Measurements from ENCODE around the gene NAPSA. TPM values are rescaled to one million over a fixed set of nuclear protein-coding genes. Genes with fewer than 3 reads are reported as not detected.

The NAPSA gene
- polyA plus RNA-seq, 1 donor from 2014 or later = not detected

DNA sequence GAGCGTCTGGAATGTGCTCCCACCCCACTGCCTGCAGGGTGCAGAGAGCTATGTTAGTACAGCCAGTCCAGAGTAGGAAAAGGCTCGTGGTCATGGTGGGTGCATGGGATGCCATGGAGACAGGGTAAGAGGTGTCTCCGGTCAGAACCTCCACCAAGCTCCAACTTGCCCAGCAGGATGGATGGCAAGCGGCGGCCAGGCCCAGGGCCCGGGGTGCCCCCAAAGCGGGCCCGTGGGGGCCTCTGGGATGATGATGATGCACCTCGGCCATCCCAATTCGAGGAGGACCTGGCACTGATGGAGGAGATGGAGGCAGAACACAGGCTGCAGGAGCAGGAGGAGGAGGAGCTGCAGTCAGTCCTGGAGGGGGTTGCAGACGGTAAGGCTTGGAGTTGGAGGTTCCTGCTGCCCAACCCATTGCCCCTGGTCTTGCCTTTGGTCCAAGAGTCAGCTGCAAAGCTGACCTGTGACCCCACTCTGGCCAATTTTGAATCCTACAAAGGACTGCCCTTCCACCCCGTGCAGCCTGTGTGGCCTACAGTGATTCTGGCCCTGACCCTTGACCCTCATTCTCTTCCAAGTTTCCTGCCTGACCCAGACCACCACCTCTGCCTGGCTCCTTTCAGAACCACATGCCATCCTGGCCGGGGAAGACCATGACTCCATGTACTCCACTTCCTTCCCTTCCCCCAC lies 33.4 kb upstream of the NAPSA start:
- TF ChIP-seq CTCF (IDR thresholded peaks at IDR 0.05; ENCODE audit: poor library complexity, severe bottlenecking) (no peak), MXI1 (conservative IDR thresholded peaks at IDR 0.05; ENCODE audit: poor library complexity, severe bottlenecking) (no peak), EZH2 (IDR thresholded peaks at IDR 0.05; ENCODE audit: borderline replicate concordance, insufficient read depth, low read length, poor library complexity, severe bottlenecking) (no peak), REST (IDR thresholded peaks at IDR 0.05; ENCODE audit: borderline replicate concordance) (no peak), SMC3 (conservative IDR thresholded peaks at IDR 0.05; ENCODE audit: poor library complexity) (no peak), EP300 (conservative IDR thresholded peaks at IDR 0.05; ENCODE audit: poor library complexity, severe bottlenecking) (no peak), POLR2AphosphoS5 (IDR thresholded peaks at IDR 0.05) (no peak), TAF1 (IDR thresholded peaks at IDR 0.05; ENCODE audit: low read depth) (no peak), RAD21 (conservative IDR thresholded peaks at IDR 0.05) (no peak)
- Histone ChIP-seq H3F3A (ENCODE audit: insufficient read depth, low read length, poor library complexity, severe bottlenecking) (no peaks in the 10 kb centered on the region), H3K27ac (ENCODE audit: low read length) (no peak overlapping the region), H3K9ac (ENCODE audit: low read length) (no peak overlapping the region), H2AFZ (ENCODE audit: low read depth, low read length) (no peak overlapping the region), H3K27me3 (ENCODE audit: insufficient read depth, low read depth, low read length) (no peaks in the 10 kb centered on the region), H3K4me2 (ENCODE audit: low read length) (no peak overlapping the region), H4K20me1 (ENCODE audit: insufficient read depth) (no peaks in the 10 kb centered on the region), H3K9me3 (ENCODE audit: low read length) (no peaks in the 10 kb centered on the region), H3K36me3 (ENCODE audit: insufficient read depth, low read length) (no peaks in the 10 kb centered on the region), H3K4me3 (ENCODE audit: low read length) (no peak overlapping the region), H3K9me2 (ENCODE audit: insufficient read depth, low read length) (no peaks in the 10 kb centered on the region), H3K79me2 (replicated peaks; ENCODE audit: insufficient read depth, low read length) (no peaks in the 10 kb centered on the region)

DNA sequence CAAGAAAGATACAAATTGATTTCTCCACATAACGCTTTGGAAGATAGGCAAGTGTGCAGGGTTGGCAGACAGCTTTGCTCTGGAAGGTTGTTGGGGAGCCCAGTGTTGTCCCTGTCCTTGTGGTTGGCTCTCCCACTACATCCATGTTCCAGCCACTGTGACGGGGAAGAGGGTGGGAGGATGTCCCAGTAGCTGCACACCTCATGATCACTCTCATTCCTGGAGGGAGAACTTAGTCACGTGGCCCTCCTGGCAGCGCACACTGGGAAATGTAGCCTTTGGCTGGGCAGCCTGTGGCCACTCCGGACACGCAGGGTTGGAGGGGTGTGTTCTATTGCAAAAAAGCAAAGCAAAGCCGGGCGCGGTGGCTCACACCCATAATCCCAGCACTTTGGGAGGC lies 28.6 kb upstream of the NAPSA start:
- Histone ChIP-seq H4K20me1 (ENCODE audit: insufficient read depth) (no peaks in the 10 kb centered on the region), H3K27ac (ENCODE audit: low read length) (no peak overlapping the region), H3K4me2 (ENCODE audit: low read length) (no peak overlapping the region), H2AFZ (ENCODE audit: low read depth, low read length) (no peak overlapping the region), H3K36me3 (ENCODE audit: insufficient read depth, low read length) (no peaks in the 10 kb centered on the region), H3K79me2 (replicated peaks; ENCODE audit: insufficient read depth, low read length) (no peaks in the 10 kb centered on the region), H3K9me3 (ENCODE audit: low read length) (no peaks in the 10 kb centered on the region), H3K4me3 (ENCODE audit: low read length) (no peak overlapping the region), H3F3A (ENCODE audit: insufficient read depth, low read length, poor library complexity, severe bottlenecking) (no peaks in the 10 kb centered on the region), H3K27me3 (ENCODE audit: insufficient read depth, low read depth, low read length) (no peaks in the 10 kb centered on the region), H3K9ac (ENCODE audit: low read length) (no peak overlapping the region), H3K9me2 (ENCODE audit: insufficient read depth, low read length) (no peaks in the 10 kb centered on the region)
- no peak for TF ChIP-seq EP300 (conservative IDR thresholded peaks at IDR 0.05; ENCODE audit: poor library complexity, severe bottlenecking)
- TF ChIP-seq RAD21 (conservative IDR thresholded peaks at IDR 0.05) = no peak
- no peak for TF ChIP-seq REST (IDR thresholded peaks at IDR 0.05; ENCODE audit: borderline replicate concordance)
- no peak for TF ChIP-seq TAF1 (IDR thresholded peaks at IDR 0.05; ENCODE audit: low read depth)
- no peak for TF ChIP-seq POLR2AphosphoS5 (IDR thresholded peaks at IDR 0.05)
- TF ChIP-seq CTCF (IDR thresholded peaks at IDR 0.05; ENCODE audit: poor library complexity, severe bottlenecking) = no peak
- no peak for TF ChIP-seq EZH2 (IDR thresholded peaks at IDR 0.05; ENCODE audit: borderline replicate concordance, insufficient read depth, low read length, poor library complexity, severe bottlenecking)
- no peak for TF ChIP-seq SMC3 (conservative IDR thresholded peaks at IDR 0.05; ENCODE audit: poor library complexity)
- TF ChIP-seq MXI1 (conservative IDR thresholded peaks at IDR 0.05; ENCODE audit: poor library complexity, severe bottlenecking) = no peak
